Trophoblast cell (in vitro differentiated cells and primary cell): ENCODE results near the gene BMAL1.

ENCODE experiments used
- DNase-seq, 2 donors: peaks; one replicate each; pipeline ENCODE4 v3.0.0-alpha.2; 2016
- H2AFZ ChIP-seq: 2 replicates; pipeline ENCODE4 v1.6.1; 2013; ENCODE audit warnings: low read length, moderate library complexity, mild to moderate bottlenecking; ENCODE audit not compliant: insufficient read depth, poor library complexity
- H2AK5ac ChIP-seq: 2 replicates; pipeline ENCODE4 v1.6.1; 2013; ENCODE audit warnings: mild to moderate bottlenecking, low read length
- H2BK120ac ChIP-seq: 2 replicates; pipeline ENCODE4 v1.6.1; 2013; ENCODE audit warnings: low read length, mild to moderate bottlenecking, moderate library complexity; ENCODE audit not compliant: insufficient read depth, poor library complexity
- H2BK12ac ChIP-seq: 2 replicates; pipeline ENCODE4 v1.6.1; 2013; ENCODE audit warnings: mild to moderate bottlenecking, low read length, moderate library complexity
- H2BK5ac ChIP-seq: 2 replicates; pipeline ENCODE4 v1.6.1; 2013; ENCODE audit warnings: low read length, low read depth, moderate library complexity, mild to moderate bottlenecking; ENCODE audit not compliant: poor library complexity
- H3K14ac ChIP-seq: 2 replicates; pipeline ENCODE4 v1.6.1; 2013; ENCODE audit warnings: mild to moderate bottlenecking, low read length
- H3K18ac ChIP-seq: 2 replicates; pipeline ENCODE4 v1.6.1; 2013; ENCODE audit warnings: mild to moderate bottlenecking, low read length
- H3K23ac ChIP-seq: 2 replicates; pipeline ENCODE4 v1.6.1; 2013; ENCODE audit warnings: low read length
- H3K27ac ChIP-seq: 2 replicates; pipeline ENCODE4 v1.5.1; 2013; ENCODE audit warnings: low read depth, mild to moderate bottlenecking, inconsistent platforms, low read length, moderate library complexity
- H3K27me3 ChIP-seq: 2 replicates; pipeline ENCODE4 v1.6.1; 2013; ENCODE audit warnings: inconsistent platforms, mild to moderate bottlenecking, low read length, moderate library complexity; ENCODE audit not compliant: insufficient read depth
- H3K36me3 ChIP-seq, 2 experiments: 1 replicate in 1 of 2; 2 replicates in 1 of 2; pipeline ENCODE4 v1.6.1; 2013; ENCODE audit warnings: low read length in 2 of 2, mild to moderate bottlenecking in 2 of 2, moderate library complexity in 1 of 2; ENCODE audit not compliant: insufficient read depth in 2 of 2, control insufficient read depth in 1 of 2
- H3K4ac ChIP-seq: 2 replicates; pipeline ENCODE4 v1.6.1; 2013; ENCODE audit warnings: low read depth, mild to moderate bottlenecking, low read length, moderate library complexity
- H3K4me1 ChIP-seq, 2 experiments: 1 replicate in 1 of 2; 2 replicates in 1 of 2; pipeline ENCODE4 v1.6.1; 2013; ENCODE audit warnings: low read length in 2 of 2, mild to moderate bottlenecking in 2 of 2, moderate library complexity in 1 of 2; ENCODE audit not compliant: insufficient read depth in 2 of 2, control insufficient read depth in 1 of 2
- H3K4me2 ChIP-seq: 2 replicates; pipeline ENCODE4 v1.6.1; 2013; ENCODE audit warnings: inconsistent platforms, mild to moderate bottlenecking, low read length, moderate library complexity
- H3K4me3 ChIP-seq: 2 replicates; pipeline ENCODE4 v1.5.1; 2013; ENCODE audit warnings: mild to moderate bottlenecking, low read depth, low read length, inconsistent platforms
- H3K79me1 ChIP-seq: one replicate; pipeline ENCODE4 v1.6.1; 2013; ENCODE audit warnings: low read length
- H3K79me2 ChIP-seq: 2 replicates; pipeline ENCODE4 v1.6.1; 2013; ENCODE audit warnings: low read length, mild to moderate bottlenecking; ENCODE audit not compliant: control insufficient read depth, insufficient read depth, poor library complexity
- H3K9ac ChIP-seq: 2 replicates; pipeline ENCODE4 v1.6.1; 2013; ENCODE audit warnings: mild to moderate bottlenecking, low read length
- H3K9me3 ChIP-seq: 2 replicates; pipeline ENCODE4 v1.6.1; 2013; ENCODE audit warnings: low read depth, mild to moderate bottlenecking, control low read depth, inconsistent platforms, low read length; ENCODE audit not compliant: insufficient read depth
- H4K12ac ChIP-seq: 2 replicates; pipeline ENCODE4 v1.6.1; 2013; ENCODE audit warnings: low read depth, mild to moderate bottlenecking, low read length, moderate library complexity
- H4K8ac ChIP-seq: 2 replicates; pipeline ENCODE4 v1.6.1; 2013; ENCODE audit warnings: low read depth, mild to moderate bottlenecking, low read length, moderate library complexity
- H4K91ac ChIP-seq: one replicate; pipeline ENCODE4 v1.6.1; 2013; ENCODE audit warnings: low read depth, mild to moderate bottlenecking, low read length, moderate library complexity
- WGBS: extraction: QIAGEN DNeasy Blood & Tissue Kit; methylation state at CpG from one replicate; pipeline ENCODE4 v1.1.7; 2013; ENCODE audit warnings: missing lambda C conversion rate; ENCODE audit not compliant: insufficient read length, insufficient coverage; ENCODE audit errors: extremely low coverage; 5-methylcytosine and 5-hydroxymethylcytosine counted together

Gene BMAL1

DNA sequence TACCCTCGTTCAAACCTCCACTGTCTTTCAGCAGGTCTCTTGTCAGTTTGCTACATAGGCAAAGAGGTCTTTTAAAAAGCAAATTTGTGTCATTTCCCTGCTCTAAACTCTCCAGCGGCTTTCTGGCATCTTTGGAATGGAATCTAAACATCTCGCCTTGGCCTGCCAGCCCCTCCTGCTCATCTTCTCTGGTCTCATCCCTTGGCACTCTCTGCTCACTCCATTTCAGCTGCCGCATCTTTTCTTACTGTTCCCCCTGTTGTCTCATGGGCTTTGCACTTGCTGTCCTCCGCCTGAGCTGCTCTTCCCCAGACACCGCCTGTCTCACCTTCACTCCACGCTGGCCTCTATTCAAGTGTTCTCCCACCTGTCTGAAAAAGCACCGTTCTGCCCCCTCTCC lies 46.6 kb downstream of the BMAL1 start:
- Histone ChIP-seq H3K79me2 (no peaks in the 10 kb centered on the region), H3K27ac (no peak overlapping the region), H3K27me3 (no peaks in the 10 kb centered on the region), H2AFZ (no peak overlapping the region), H3K4me1 (no peaks in the 10 kb centered on the region), H2AK5ac (no peak overlapping the region), H3K36me3 (no peaks in the 10 kb centered on the region), H3K4me2 (no peak overlapping the region), H2BK120ac (no peak overlapping the region), H2BK5ac (no peak overlapping the region), H3K14ac (no peak overlapping the region), H3K4ac (no peak overlapping the region), H3K9me3 (peaks cover 2% of the 10 kb centered on the region), H4K8ac (no peak overlapping the region), H3K4me3 (no peak overlapping the region), H3K79me1 (no peaks in the 10 kb centered on the region), H3K18ac (no peak overlapping the region), H3K23ac (no peak overlapping the region), H2BK12ac (no peak overlapping the region), H3K9ac (no peak overlapping the region), H4K12ac (no peak overlapping the region), H4K91ac (no peak overlapping the region)
- peak in 1 of 2 donors; percentile 20 for DNase-seq
- no CpG with 5 or more reads among the region's 8 CpGs for WGBS

DNA sequence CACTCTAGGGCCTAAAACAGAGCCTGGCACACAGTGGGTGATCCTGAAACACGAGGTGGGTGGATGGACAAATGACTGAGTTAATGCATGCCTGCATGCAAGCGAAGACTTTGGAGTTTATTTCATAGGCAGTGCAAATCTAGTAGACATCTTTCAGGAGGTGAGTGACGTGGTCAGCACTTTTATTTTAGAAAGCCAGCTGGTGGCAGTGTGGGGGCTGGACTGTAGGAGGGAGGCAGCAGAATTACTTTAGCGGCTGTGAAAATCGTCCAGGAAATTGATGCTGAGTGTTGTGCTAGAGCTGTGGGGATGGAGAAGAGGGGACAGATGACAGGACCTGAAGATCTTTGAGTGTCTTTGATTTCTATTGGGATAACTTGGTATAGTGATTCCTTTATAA lies 47.1 kb downstream of the BMAL1 start:
- Histone ChIP-seq H3K9ac (no peak overlapping the region), H3K14ac (no peak overlapping the region), H2AK5ac (no peak overlapping the region), H3K36me3 (no peaks in the 10 kb centered on the region), H3K79me1 (no peaks in the 10 kb centered on the region), H2AFZ (no peak overlapping the region), H2BK120ac (no peak overlapping the region), H3K9me3 (peaks cover 2% of the 10 kb centered on the region), H3K4me1 (no peaks in the 10 kb centered on the region), H3K18ac (no peak overlapping the region), H2BK5ac (no peak overlapping the region), H3K4me3 (no peak overlapping the region), H3K27me3 (no peaks in the 10 kb centered on the region), H3K4me2 (no peak overlapping the region), H4K91ac (no peak overlapping the region), H3K27ac (no peak overlapping the region), H3K79me2 (no peaks in the 10 kb centered on the region), H3K4ac (no peak overlapping the region), H4K12ac (no peak overlapping the region), H2BK12ac (no peak overlapping the region), H4K8ac (no peak overlapping the region), H3K23ac (no peak overlapping the region)
- DNase-seq = no peak
- WGBS = no CpG with 5 or more reads among the region's 5 CpGs

DNA sequence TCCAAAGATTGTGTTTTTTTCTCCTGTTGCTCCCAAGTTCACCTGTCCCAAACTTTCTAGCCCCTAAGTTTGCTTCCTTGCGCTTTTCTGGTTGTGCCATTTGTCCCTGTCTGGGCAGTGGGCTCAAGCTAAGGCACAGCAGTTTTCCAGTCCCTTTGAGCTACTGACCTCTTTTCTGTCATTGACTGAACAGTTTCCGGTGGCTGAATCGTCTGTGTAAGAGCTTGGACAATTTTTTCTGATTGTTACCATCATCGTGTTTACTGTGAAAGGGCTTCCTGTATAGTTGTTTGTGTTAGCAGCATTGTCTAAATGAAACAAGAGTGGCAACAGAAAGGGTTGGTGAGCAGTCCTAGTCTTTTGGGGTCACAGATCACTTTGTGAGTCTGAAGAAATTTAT lies 49.8 kb downstream of the BMAL1 start:
- no CpG with 5 or more reads among the region's 4 CpGs for WGBS
- Histone ChIP-seq H3K9ac (no peak overlapping the region), H4K91ac (no peak overlapping the region), H3K79me2 (no peaks in the 10 kb centered on the region), H3K79me1 (no peaks in the 10 kb centered on the region), H4K12ac (no peak overlapping the region), H2AK5ac (no peak overlapping the region), H3K36me3 (no peaks in the 10 kb centered on the region), H3K27ac (no peak overlapping the region), H2BK120ac (no peak overlapping the region), H3K4me1 (no peaks in the 10 kb centered on the region), H3K27me3 (no peaks in the 10 kb centered on the region), H3K4ac (no peak overlapping the region), H2BK5ac (no peak overlapping the region), H3K23ac (no peak overlapping the region), H3K4me2 (no peak overlapping the region), H3K14ac (no peak overlapping the region), H3K4me3 (no peak overlapping the region), H3K9me3 (peaks cover 2% of the 10 kb centered on the region), H2BK12ac (no peak overlapping the region), H2AFZ (no peak overlapping the region), H4K8ac (no peak overlapping the region), H3K18ac (no peak overlapping the region)
- DNase-seq = no peak

DNA sequence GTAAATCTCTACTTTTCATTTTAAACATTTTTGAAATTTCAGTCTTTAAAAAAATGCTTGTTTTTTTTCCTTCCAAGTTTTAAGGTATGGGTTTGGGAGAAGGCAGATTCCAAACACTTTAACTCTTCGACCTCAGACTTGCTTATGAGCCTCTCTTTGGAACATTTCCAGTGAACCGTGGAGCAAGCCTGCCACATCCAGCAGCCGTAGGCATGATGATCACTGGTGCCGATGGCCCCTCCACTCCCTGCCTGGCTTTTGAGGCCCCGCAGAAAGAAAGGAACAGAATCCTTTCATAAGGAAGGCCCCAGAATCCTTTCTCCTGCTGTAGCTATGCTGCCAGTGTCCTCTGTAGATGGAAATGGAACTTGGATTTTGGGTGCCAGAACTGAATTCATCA lies 50.7 kb downstream of the BMAL1 start:
- Histone ChIP-seq H3K79me2 (no peaks in the 10 kb centered on the region), H3K23ac (no peak overlapping the region), H2AFZ (no peak overlapping the region), H3K9me3 (no peaks in the 10 kb centered on the region), H3K4me1 (no peaks in the 10 kb centered on the region), H3K4ac (no peak overlapping the region), H3K27ac (no peak overlapping the region), H2BK12ac (no peak overlapping the region), H2BK120ac (no peak overlapping the region), H2AK5ac (no peak overlapping the region), H2BK5ac (no peak overlapping the region), H3K27me3 (no peaks in the 10 kb centered on the region), H3K14ac (no peak overlapping the region), H4K12ac (no peak overlapping the region), H3K36me3 (no peaks in the 10 kb centered on the region), H3K4me3 (no peak overlapping the region), H4K91ac (no peak overlapping the region), H3K18ac (no peak overlapping the region), H3K4me2 (no peak overlapping the region), H3K9ac (no peak overlapping the region), H4K8ac (no peak overlapping the region), H3K79me1 (no peaks in the 10 kb centered on the region)
- no CpG with 5 or more reads among the region's 5 CpGs for WGBS
- no peak for DNase-seq
